H1 (cell line): ENCODE data around the gene USP35. TPM values are rescaled to one million over a fixed set of nuclear protein-coding genes. Genes with fewer than 3 reads are reported as not detected.

ENCODE experiments used
- CTCF ChIA-PET: fragments of 300-600 bp; sonication (Branson Sonifier 250); formaldehyde crosslinking; loops from one replicate; lab custom pipeline; 2021; ENCODE audit not compliant: partially characterized antibody; lab: Charles Lee
- POLR2A ChIA-PET: fragments of 300-600 bp; sonication (Branson Sonifier 250); formaldehyde crosslinking; loops from one replicate; lab custom pipeline; 2021; ENCODE audit warnings: inconsistent platforms; ENCODE audit not compliant: partially characterized antibody; lab: Charles Lee
- DNase-seq, 2 experiments: peaks; one replicate each; pipeline versions ENCODE4 v3.0.0 to v3.0.0-alpha.2; 2010 to 2022; ENCODE audit warnings: low spot score in 2 of 2, low read depth in 1 of 2, mixed read lengths in 1 of 2
- FAIRE-seq: peaks from 2 replicates; lab custom pipeline; 2011; peaks lifted over from hg19 to GRCh38; lab: Jason Lieb, UNC
- H2AFZ ChIP-seq: 2 replicates; pipeline ENCODE4 v1.8.1; 2012; ENCODE audit warnings: low read length, inconsistent platforms
- H2AK5ac ChIP-seq: 2 replicates; pipeline ENCODE4 v1.6.1; 2013; ENCODE audit warnings: low read depth, low read length
- H2BK120ac ChIP-seq: replicated peaks from 2 replicates; pipeline ENCODE3; 2013; ENCODE audit warnings: low read depth, low read length, inconsistent platforms
- H2BK12ac ChIP-seq: 2 replicates; pipeline ENCODE4 v1.6.1; 2013; ENCODE audit warnings: low read depth, low read length
- H2BK15ac ChIP-seq: 2 replicates; pipeline ENCODE4 v1.6.1; 2013; ENCODE audit warnings: low read length
- H2BK20ac ChIP-seq: 2 replicates; pipeline ENCODE4 v1.6.1; 2013; ENCODE audit warnings: low read length
- H2BK5ac ChIP-seq: 2 replicates; pipeline ENCODE4 v1.6.1; 2013; ENCODE audit warnings: low read depth, low read length
- H3K14ac ChIP-seq: 2 replicates; pipeline ENCODE4 v1.6.1; 2013; ENCODE audit warnings: inconsistent platforms; ENCODE audit not compliant: insufficient read length
- H3K18ac ChIP-seq: 2 replicates; pipeline ENCODE4 v1.6.1; 2013; ENCODE audit warnings: low read length; ENCODE audit errors: extremely low read depth
- H3K23ac ChIP-seq: 2 replicates; pipeline ENCODE4 v1.6.1; 2013; ENCODE audit warnings: inconsistent platforms; ENCODE audit not compliant: insufficient read length
- H3K23me2 ChIP-seq: 2 replicates; pipeline ENCODE4 v1.6.1; 2013; ENCODE audit warnings: low read depth, low read length
- H3K27ac ChIP-seq: 2 replicates; pipeline ENCODE4 v1.6.1; 2011; ENCODE audit warnings: low read depth, low read length, inconsistent platforms
- H3K27me3 ChIP-seq, 4 experiments: replicated peaks in 1 of 4; 1 replicate in 1 of 4; 2 replicates in 3 of 4; pipeline versions ENCODE4 v1.6.1 to v1.8.1; 2011 to 2013; ENCODE audit warnings: low read length in 3 of 4, mild to moderate bottlenecking in 3 of 4, inconsistent platforms in 2 of 4, mixed read lengths in 2 of 4, moderate library complexity in 1 of 4; ENCODE audit not compliant: control insufficient read depth in 3 of 4, insufficient read depth in 3 of 4; ENCODE audit errors: extremely low read depth in 1 of 4
- H3K36me3 ChIP-seq, 4 experiments: 2 replicates each; pipeline versions ENCODE4 v1.6.1 to v1.8.1; 2011 to 2013; ENCODE audit warnings: mild to moderate bottlenecking in 4 of 4, low read length in 3 of 4, moderate library complexity in 2 of 4, control low read depth in 1 of 4, inconsistent platforms in 1 of 4; ENCODE audit not compliant: insufficient read depth in 4 of 4, control insufficient read depth in 2 of 4
- H3K4ac ChIP-seq: replicated peaks from 2 replicates; pipeline ENCODE3; 2013; ENCODE audit warnings: low read length, low read depth, mixed read lengths, inconsistent platforms; ENCODE audit not compliant: insufficient read length
- H3K4me1 ChIP-seq, 4 experiments: replicated peaks in 1 of 4; 1 replicate in 1 of 4; 2 replicates in 3 of 4; pipeline versions ENCODE4 v1.6.1 to v1.8.1; 2011 to 2013; ENCODE audit warnings: low read length in 3 of 4, inconsistent platforms in 2 of 4, mixed read lengths in 1 of 4; ENCODE audit not compliant: insufficient read depth in 4 of 4, control insufficient read depth in 3 of 4
- H3K4me2 ChIP-seq, 2 experiments: 2 replicates each; pipeline versions ENCODE4 v1.6.1 to v1.8.1; 2011 to 2013; ENCODE audit warnings: low read depth in 2 of 2, low read length in 2 of 2, control low read depth in 1 of 2, inconsistent platforms in 1 of 2, mild to moderate bottlenecking in 1 of 2; ENCODE audit not compliant: insufficient read depth in 1 of 2
- H3K4me3 ChIP-seq, 4 experiments: fragments of 200-600, 300-600 bp in 1 of 4; sonication (generic), shearing (Covaris generic), sonication (Bioruptor Twin) in 1 of 4; 2 replicates each; pipeline versions ENCODE4 v1.5.1 to v1.8.1; 2011 to 2016; ENCODE audit warnings: low read length in 4 of 4, low read depth in 3 of 4, control low read depth in 2 of 4, inconsistent platforms in 2 of 4, mild to moderate bottlenecking in 2 of 4, mixed read lengths in 1 of 4, moderate library complexity in 1 of 4; ENCODE audit not compliant: insufficient read depth in 2 of 4; ENCODE audit errors: extremely low read depth in 1 of 4
- H3K56ac ChIP-seq: replicated peaks from 2 replicates; pipeline ENCODE3; 2013; ENCODE audit warnings: low read depth, mild to moderate bottlenecking, mixed read lengths, low read length, inconsistent platforms; ENCODE audit not compliant: insufficient read length
- H3K79me1 ChIP-seq: 2 replicates; pipeline ENCODE4 v1.6.1; 2013; ENCODE audit warnings: low read depth, low read length, control low read depth
- H3K79me2 ChIP-seq, 2 experiments: 2 replicates each; pipeline versions ENCODE4 v1.6.1 to v1.8.1; 2012 to 2013; ENCODE audit warnings: low read length in 2 of 2, mild to moderate bottlenecking in 2 of 2, inconsistent platforms in 1 of 2; ENCODE audit not compliant: insufficient read depth in 2 of 2, control insufficient read depth in 1 of 2
- H3K9ac ChIP-seq, 4 experiments: replicated peaks in 1 of 4; 1 replicate in 1 of 4; 2 replicates in 3 of 4; pipeline versions ENCODE4 v1.6.1 to v1.8.1; 2011 to 2013; ENCODE audit warnings: low read depth in 3 of 4, low read length in 3 of 4, control low read depth in 2 of 4, mild to moderate bottlenecking in 2 of 4, moderate library complexity in 2 of 4, inconsistent platforms in 1 of 4; ENCODE audit errors: extremely low read depth in 1 of 4
- H3K9me3 ChIP-seq, 2 experiments: 2 replicates each; pipeline versions ENCODE4 v1.6.1 to v1.8.1; 2012 to 2013; ENCODE audit warnings: mild to moderate bottlenecking in 2 of 2, moderate library complexity in 2 of 2, control low read depth in 1 of 2, inconsistent platforms in 1 of 2, low read depth in 1 of 2, low read length in 1 of 2, mixed read lengths in 1 of 2; ENCODE audit not compliant: insufficient read depth in 2 of 2
- H4K20me1 ChIP-seq, 2 experiments: replicated peaks in 1 of 2; 2 replicates each; pipeline versions ENCODE3 to v1.8.1; 2011 to 2013; ENCODE audit warnings: inconsistent platforms in 2 of 2, low read length in 2 of 2, mild to moderate bottlenecking in 1 of 2; ENCODE audit not compliant: insufficient read depth in 2 of 2, control insufficient read depth in 1 of 2
- H4K5ac ChIP-seq: 2 replicates; pipeline ENCODE4 v1.6.1; 2013; ENCODE audit warnings: low read length, low read depth, mixed read lengths, inconsistent platforms; ENCODE audit not compliant: insufficient read length
- H4K8ac ChIP-seq: 2 replicates; pipeline ENCODE4 v1.8.0; 2013; ENCODE audit warnings: mild to moderate bottlenecking, moderate library complexity, low read length, inconsistent platforms; ENCODE audit not compliant: insufficient read depth; ENCODE audit errors: extremely low read depth
- H4K91ac ChIP-seq: replicated peaks from 2 replicates; pipeline ENCODE3; 2013; ENCODE audit warnings: low read length, mixed read lengths, inconsistent platforms; ENCODE audit not compliant: insufficient read length
- CBX8 ChIP-seq: fragments of 300-800, 300-1000 bp; sonication (generic); IDR thresholded peaks from 2 replicates; pipeline ENCODE4 v1.7.1; 2016; ENCODE audit warnings: low read depth, low read length, borderline replicate concordance
- CHD2 ChIP-seq: IDR thresholded peaks from 2 replicates; pipeline ENCODE4 v1.6.1; 2012; ENCODE audit warnings: low read length, improper control_type of control experiment
- CREB1 ChIP-seq: IDR thresholded peaks from 2 replicates; pipeline ENCODE4 v1.6.1; 2012; ENCODE audit warnings: inconsistent platforms
- HDAC2 ChIP-seq, 2 experiments: fragments of 300-600 bp in 1 of 2; sonication (generic) in 1 of 2; IDR thresholded peaks; 2 replicates each; pipeline ENCODE4 v1.6.1; 2011 to 2012; ENCODE audit warnings: low read depth in 2 of 2, low read length in 2 of 2, mild to moderate bottlenecking in 2 of 2, moderate library complexity in 2 of 2, borderline replicate concordance in 1 of 2, inconsistent platforms in 1 of 2
- MAFK ChIP-seq: IDR thresholded peaks from 2 replicates; pipeline ENCODE4 v1.6.1; 2012; ENCODE audit warnings: low read depth, mild to moderate bottlenecking, improper control_type of control experiment, low read length
- PHF8 ChIP-seq: fragments of 200-600 bp; sonication (generic); conservative IDR thresholded peaks from 2 replicates; pipeline ENCODE4 v1.7.1; 2012; ENCODE audit warnings: low read depth, mild to moderate bottlenecking, inconsistent platforms, low read length, moderate library complexity
- RXRA ChIP-seq: IDR thresholded peaks from 2 replicates; pipeline ENCODE4 v1.6.1; 2011; ENCODE audit warnings: low read depth, mild to moderate bottlenecking, low read length, moderate library complexity; ENCODE audit not compliant: insufficient read depth
- WGBS, 2 experiments: shearing (Covaris generic) in 1 of 2; methylation state at CpG; one replicate each; pipeline versions ENCODE4 v1.1.6 to v1.1.7; 2013 to 2015; ENCODE audit warnings: low lambda C conversion rate in 2 of 2, mixed read lengths in 2 of 2, inconsistent platforms in 1 of 2, low coverage in 1 of 2, missing lambda C conversion rate in 1 of 2; ENCODE audit not compliant: insufficient replicate concordance in 2 of 2, insufficient coverage in 1 of 2, insufficient read length in 1 of 2; ENCODE audit errors: extremely low coverage in 1 of 2, missing lambda C conversion rate in 1 of 2; 5-methylcytosine and 5-hydroxymethylcytosine counted together
- polyA plus RNA-seq, 7 experiments: library from polyadenylated mRNA; depleted of rRNA in 3 of 7; stranded (reverse) in 5 of 7; unstranded in 2 of 7; fragments of >200 nt in 5 of 7; fragments of 200-250 nt in 2 of 7; gene quantifications; 1 replicate in 5 of 7; 2 replicates in 1 of 7; 4 replicates in 1 of 7; pipeline versions ENCODE4 v1.2.1 to v1.2.3, GENCODE V29; 2011 to 2013; ENCODE audit warnings: missing spikeins in 2 of 7, mixed read lengths in 2 of 7
- total RNA-seq: library from RNA; stranded (reverse); fragmentation: NEBNext Ultra II Directional; extraction: Animal tissue kit (Norgen Biotek cat#: 25700); gene quantifications from 2 replicates; pipeline ENCODE4 v1.2.1, GENCODE V29; 2021
- TF ChIP-seq, protein P1 (sequence below), 3 experiments: IDR thresholded peaks; 1 replicate in 2 of 3; 2 replicates in 1 of 3; pipeline versions ENCODE4 v1.5.1 to v1.6.1; 2011; ENCODE audit warnings: low read length in 3 of 3, mild to moderate bottlenecking in 3 of 3, inconsistent platforms in 2 of 3, low read depth in 1 of 3, moderate library complexity in 1 of 3; ENCODE audit not compliant: insufficient read depth in 1 of 3; ENCODE audit errors: control extremely low read depth in 1 of 3

USP35 gene
- total and polyA plus RNA-seq, 2 of the 8 experiments (the other 6 are each of a cell fraction or from before 2014, with no cell fraction given): 4.6 to 6.8 TPM

DNA sequence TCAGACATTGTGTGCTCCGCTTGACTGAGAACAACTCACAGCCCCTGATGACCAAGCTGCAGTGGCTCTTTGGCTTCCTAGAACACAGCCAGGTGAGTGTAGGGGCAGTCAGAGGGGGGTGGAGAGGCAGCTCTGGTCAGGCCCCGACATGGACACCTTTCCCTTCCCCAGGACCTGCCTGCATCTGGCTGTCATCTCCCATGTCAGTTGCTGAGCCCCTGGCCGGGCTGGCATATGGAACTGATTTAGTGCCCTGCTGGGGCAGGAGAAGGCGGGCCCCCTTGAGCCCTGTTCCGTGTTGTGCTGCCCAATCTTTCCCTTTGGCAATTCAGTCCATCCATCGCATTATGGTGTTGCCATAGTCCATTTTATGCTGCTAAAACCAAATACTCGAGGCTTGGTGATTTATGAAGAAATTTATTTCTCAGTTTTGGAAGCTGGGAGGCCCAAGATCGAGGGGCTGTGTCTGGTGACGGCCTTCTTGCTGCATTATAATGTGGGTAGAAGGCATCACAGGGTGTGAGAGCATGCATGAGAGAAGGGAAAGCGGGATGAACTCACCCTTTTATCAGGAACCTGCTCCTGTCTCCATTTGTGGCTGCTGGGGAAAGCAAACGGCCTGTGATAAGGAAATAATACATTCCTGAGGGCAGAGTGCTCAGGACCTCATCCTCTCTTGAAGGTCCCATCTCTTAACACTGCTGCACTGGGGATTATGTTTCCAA is 19.0 kb downstream of the USP35 start:
- H4K91ac ChIP-seq: no peak overlapping the region
- POLR2A ChIA-PET: interaction anchor here (2.2 kb wide), 1 partner anchor 9 kb away, joined by 8 read pairs; no protein-coding TSS in a partner anchor
- CTCF ChIA-PET: interaction anchor here (1.2 to 2.7 kb wide), 2 partner anchors 21 to 357 kb away, joined by 3 to 7 read pairs; no protein-coding TSS in a partner anchor
- peaks cover 0 to 9% (median 2%) of the 10 kb centered on the region in 4 experiments; a peak in 6 of 8 replicates for H3K36me3 ChIP-seq
- no peak overlapping the region for H4K8ac ChIP-seq
- H2BK12ac ChIP-seq: no peak overlapping the region
- no peak overlapping the region for H2BK120ac ChIP-seq
- H4K20me1 ChIP-seq: peaks cover 0 to 4% of the 10 kb centered on the region in 2 experiments
- no peak overlapping the region for H3K4ac ChIP-seq
- DNase-seq: no peak
- no peak overlapping the region for H3K23ac ChIP-seq
- no peaks in the 10 kb centered on the region; a peak in 1 of 7 replicates for H3K4me1 ChIP-seq
- 86% methylated on average over 11 of the region's 11 CpGs; no CpG with 5 or more reads in 1 of the 2 experiments for WGBS, 2 experiments
- H3K56ac ChIP-seq: no peak overlapping the region
- no peak overlapping the region for H4K5ac ChIP-seq
- no peak overlapping the region for H2AK5ac ChIP-seq
- FAIRE-seq: no peak
- H3K9me3 ChIP-seq: no peaks in the 10 kb centered on the region
- H3K27me3 ChIP-seq: no peaks in the 10 kb centered on the region
- H3K9ac ChIP-seq: no peak overlapping the region
- no peak overlapping the region for H3K14ac ChIP-seq
- no peak overlapping the region for H3K4me3 ChIP-seq
- H2BK20ac ChIP-seq: no peak overlapping the region
- no peaks in the 10 kb centered on the region for H3K79me2 ChIP-seq
- no peaks in the 10 kb centered on the region for H3K23me2 ChIP-seq
- TF ChIP-seq CBX8: no peak
- TF ChIP-seq HDAC2 (IDR thresholded peaks at IDR 0.05; ENCODE audit: borderline replicate concordance in 1 of 2, low read depth in 2 of 2, low read length in 2 of 2): no peak
- TF ChIP-seq, protein P1, sequence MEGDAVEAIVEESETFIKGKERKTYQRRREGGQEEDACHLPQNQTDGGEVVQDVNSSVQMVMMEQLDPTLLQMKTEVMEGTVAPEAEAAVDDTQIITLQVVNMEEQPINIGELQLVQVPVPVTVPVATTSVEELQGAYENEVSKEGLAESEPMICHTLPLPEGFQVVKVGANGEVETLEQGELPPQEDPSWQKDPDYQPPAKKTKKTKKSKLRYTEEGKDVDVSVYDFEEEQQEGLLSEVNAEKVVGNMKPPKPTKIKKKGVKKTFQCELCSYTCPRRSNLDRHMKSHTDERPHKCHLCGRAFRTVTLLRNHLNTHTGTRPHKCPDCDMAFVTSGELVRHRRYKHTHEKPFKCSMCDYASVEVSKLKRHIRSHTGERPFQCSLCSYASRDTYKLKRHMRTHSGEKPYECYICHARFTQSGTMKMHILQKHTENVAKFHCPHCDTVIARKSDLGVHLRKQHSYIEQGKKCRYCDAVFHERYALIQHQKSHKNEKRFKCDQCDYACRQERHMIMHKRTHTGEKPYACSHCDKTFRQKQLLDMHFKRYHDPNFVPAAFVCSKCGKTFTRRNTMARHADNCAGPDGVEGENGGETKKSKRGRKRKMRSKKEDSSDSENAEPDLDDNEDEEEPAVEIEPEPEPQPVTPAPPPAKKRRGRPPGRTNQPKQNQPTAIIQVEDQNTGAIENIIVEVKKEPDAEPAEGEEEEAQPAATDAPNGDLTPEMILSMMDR (IDR thresholded peaks at IDR 0.05; ENCODE audit: control extremely low read depth in 1 of 3, insufficient read depth in 1 of 3, low read depth in 1 of 3, low read length in 3 of 3): no peak
- no peak for TF ChIP-seq CREB1
- TF ChIP-seq PHF8: no peak
- no peak for TF ChIP-seq RXRA
- no peak for TF ChIP-seq MAFK
- no peak for TF ChIP-seq CHD2
- H3K79me1 ChIP-seq: no peaks in the 10 kb centered on the region
- H3K27ac ChIP-seq: no peak overlapping the region
- H3K18ac ChIP-seq: no peak overlapping the region
- H2AFZ ChIP-seq: no peak overlapping the region
- H3K4me2 ChIP-seq: no peak overlapping the region
- no peak overlapping the region for H2BK5ac ChIP-seq
- no peak overlapping the region for H2BK15ac ChIP-seq
